MCF 10A (cell line): Measurements from ENCODE around the gene ANK2. TPM values are rescaled to one million over a fixed set of nuclear protein-coding genes. Genes with fewer than 3 reads are reported as not detected.

Experiments used
- BruUV-seq: library from RNA; stranded (reverse); fragments of 400-500 nt; replicated peaks from 2 replicates; lab custom pipeline; 2021; lab: Mats Ljungman, UMichigan
- CTCF ChIA-PET: fragments of 300-600 bp; sonication (Branson Sonifier 250); formaldehyde crosslinking; extraction: SDS; loops from one replicate; lab custom pipeline; 2021; ENCODE audit warnings: antibody characterized with exemption, inconsistent platforms; lab: Yijun Ruan, JAX
- POLR2A ChIA-PET: fragments of 300-600, 350-650 bp; sonication (Branson Sonifier 250); formaldehyde crosslinking; extraction: SDS; loops from one replicate; lab custom pipeline; 2020; ENCODE audit warnings: antibody characterized with exemption, inconsistent platforms; lab: Yijun Ruan, JAX
- DNase-seq: peaks from one replicate; pipeline ENCODE4 v3.0.0-alpha.2; 2018; ENCODE audit not compliant: unreplicated experiment
- H3K27ac Mint-ChIP-seq: one replicate; pipeline ENCODE4 v1.8.0; 2022; ENCODE audit warnings: mild to moderate bottlenecking, low read depth, mixed read lengths; ENCODE audit not compliant: unreplicated experiment
- H3K27me3 Mint-ChIP-seq: one replicate; pipeline ENCODE4 v1.8.0; 2022; ENCODE audit warnings: mixed read lengths; ENCODE audit not compliant: insufficient read depth, unreplicated experiment
- H3K36me3 Mint-ChIP-seq: one replicate; pipeline ENCODE4 v1.8.0; 2022; ENCODE audit warnings: mild to moderate bottlenecking, moderate library complexity, mixed read lengths; ENCODE audit not compliant: insufficient read depth, unreplicated experiment
- H3K4me1 Mint-ChIP-seq: one replicate; pipeline ENCODE4 v1.8.0; 2022; ENCODE audit warnings: mixed read lengths; ENCODE audit not compliant: insufficient read depth, unreplicated experiment
- H3K4me3 Mint-ChIP-seq: one replicate; pipeline ENCODE4 v1.8.0; 2022; ENCODE audit warnings: mild to moderate bottlenecking, moderate library complexity, mixed read lengths; ENCODE audit not compliant: unreplicated experiment
- H3K9me3 Mint-ChIP-seq: one replicate; pipeline ENCODE4 v1.8.0; 2022; ENCODE audit warnings: mixed read lengths; ENCODE audit not compliant: unreplicated experiment
- intact Hi-C: fragments of 100-400 bp; cut with micrococcal nuclease; formaldehyde crosslinking; loops from 2 replicates; pipeline ENCODE4 v1.14.1; 2022
- total RNA-seq: library from RNA; stranded (reverse); gene quantifications from 2 replicates; pipeline ENCODE4 v1.2.3, GENCODE V29; 2022
- TF ChIP-seq, protein P1 (sequence below): fragments of 200-600 bp; IDR thresholded peaks from one replicate; pipeline ENCODE4 v1.8.0; 2022; ENCODE audit warnings: antibody characterized with exemption, mild to moderate bottlenecking; ENCODE audit not compliant: unreplicated experiment

Gene ANK2
- total RNA-seq, 1 experiment from 2014 or later = 37.4 TPM

DNA sequence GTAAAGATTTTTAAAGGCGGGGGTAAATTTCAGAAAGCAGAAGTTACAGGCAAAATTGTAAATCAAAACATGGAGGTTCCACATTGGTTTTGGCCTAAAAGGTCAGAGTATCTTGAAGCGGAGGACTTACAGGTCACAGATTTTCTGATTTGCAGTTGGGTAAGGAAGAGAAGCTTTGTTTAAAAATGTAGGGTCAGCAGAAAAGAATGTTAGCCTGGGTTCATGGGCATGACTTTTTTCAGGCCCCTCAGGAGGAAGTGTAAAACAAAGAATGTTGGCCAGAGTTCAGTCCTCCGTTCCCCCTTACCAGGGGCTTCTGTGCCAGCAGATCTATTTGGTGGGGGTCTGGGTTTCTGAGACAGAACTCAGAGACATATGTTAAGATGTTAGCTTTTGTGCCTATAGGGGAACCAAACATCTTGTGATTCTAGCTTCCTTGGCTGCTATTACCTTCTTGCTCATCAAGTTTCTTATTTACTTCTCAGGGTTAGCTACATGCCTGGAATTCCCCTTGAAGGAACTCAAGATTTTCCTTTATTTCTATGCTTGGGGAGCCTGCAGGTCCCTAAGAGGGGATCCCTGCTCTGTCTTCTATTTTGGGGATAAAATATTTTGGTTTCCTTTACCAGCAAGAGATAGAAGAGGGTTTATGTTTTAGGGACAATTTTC, 160.3 kb downstream of the ANK2 start:
- no peaks in the 10 kb centered on the region for H3K36me3 Mint-ChIP-seq
- TF ChIP-seq, protein P1, sequence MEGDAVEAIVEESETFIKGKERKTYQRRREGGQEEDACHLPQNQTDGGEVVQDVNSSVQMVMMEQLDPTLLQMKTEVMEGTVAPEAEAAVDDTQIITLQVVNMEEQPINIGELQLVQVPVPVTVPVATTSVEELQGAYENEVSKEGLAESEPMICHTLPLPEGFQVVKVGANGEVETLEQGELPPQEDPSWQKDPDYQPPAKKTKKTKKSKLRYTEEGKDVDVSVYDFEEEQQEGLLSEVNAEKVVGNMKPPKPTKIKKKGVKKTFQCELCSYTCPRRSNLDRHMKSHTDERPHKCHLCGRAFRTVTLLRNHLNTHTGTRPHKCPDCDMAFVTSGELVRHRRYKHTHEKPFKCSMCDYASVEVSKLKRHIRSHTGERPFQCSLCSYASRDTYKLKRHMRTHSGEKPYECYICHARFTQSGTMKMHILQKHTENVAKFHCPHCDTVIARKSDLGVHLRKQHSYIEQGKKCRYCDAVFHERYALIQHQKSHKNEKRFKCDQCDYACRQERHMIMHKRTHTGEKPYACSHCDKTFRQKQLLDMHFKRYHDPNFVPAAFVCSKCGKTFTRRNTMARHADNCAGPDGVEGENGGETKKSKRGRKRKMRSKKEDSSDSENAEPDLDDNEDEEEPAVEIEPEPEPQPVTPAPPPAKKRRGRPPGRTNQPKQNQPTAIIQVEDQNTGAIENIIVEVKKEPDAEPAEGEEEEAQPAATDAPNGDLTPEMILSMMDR = no peak
- DNase-seq = no peak
- H3K4me1 Mint-ChIP-seq = no peaks in the 10 kb centered on the region
- H3K27ac Mint-ChIP-seq = no peak overlapping the region
- intact Hi-C loops = no loop called here
- no peaks in the 10 kb centered on the region for H3K27me3 Mint-ChIP-seq
- ChIA-PET POLR2A (interaction anchor here (0.7 kb wide), 1 partner anchor 1257 kb away, joined by 3 read pairs; no protein-coding TSS in a partner anchor), CTCF (interaction anchor here (0.6 kb wide), 2 partner anchors 9 to 33 kb away, joined by 3 read pairs; no protein-coding TSS in a partner anchor)
- H3K4me3 Mint-ChIP-seq = no peak overlapping the region
- no TSS peak for BruUV-seq
- no peaks in the 10 kb centered on the region for H3K9me3 Mint-ChIP-seq

DNA sequence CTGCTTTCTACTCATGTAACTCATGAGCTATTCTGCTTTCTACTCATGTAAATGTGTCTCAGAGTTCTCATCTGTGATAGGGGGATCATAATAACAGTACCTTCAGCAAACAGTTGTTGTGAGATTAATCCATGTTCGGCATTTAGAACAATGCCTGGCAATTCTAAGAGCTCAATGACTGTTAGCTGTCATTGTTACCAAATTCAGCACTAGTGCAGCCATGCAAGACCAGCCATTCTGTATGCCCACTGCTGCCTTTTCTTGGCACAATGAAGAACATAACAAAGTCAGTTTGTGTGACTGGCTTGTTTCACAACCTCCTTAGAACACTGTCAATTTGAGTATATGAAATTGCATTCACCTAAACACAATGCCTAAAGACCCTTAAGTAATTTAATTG, 163.2 kb downstream of the ANK2 start:
- TF ChIP-seq, protein P1 = no peak
- Mint-ChIP-seq H3K4me1 (no peaks in the 10 kb centered on the region), H3K27ac (no peak overlapping the region), H3K27me3 (no peaks in the 10 kb centered on the region), H3K4me3 (no peak overlapping the region), H3K9me3 (no peaks in the 10 kb centered on the region), H3K36me3 (peaks cover 5% of the 10 kb centered on the region)
- DNase-seq = no peak
- CTCF ChIA-PET = interaction anchor here (0.6 kb wide), 1 partner anchor 453 kb away, joined by 3 read pairs; no protein-coding TSS in a partner anchor
- POLR2A ChIA-PET = no interaction called here
- BruUV-seq = no TSS peak
- intact Hi-C loops = no loop called here

DNA sequence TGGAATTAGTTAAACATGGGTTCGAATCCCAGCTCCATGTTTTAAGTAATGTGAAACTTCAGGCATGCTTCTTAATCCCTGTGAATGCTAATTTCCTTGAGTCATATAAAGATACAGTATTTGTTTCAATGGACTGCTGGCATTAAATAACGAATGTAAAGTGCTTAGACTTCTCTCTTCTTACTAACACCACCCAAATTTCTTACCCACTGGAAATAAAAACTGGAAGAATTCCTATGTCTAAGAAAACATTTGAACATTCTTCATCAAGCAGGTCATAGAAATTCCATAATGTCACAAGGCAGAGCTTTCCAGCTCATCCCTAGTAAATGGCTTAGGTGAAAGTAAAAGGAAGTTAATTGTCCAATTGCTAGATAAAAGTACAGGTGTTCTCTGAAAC, 172.5 kb downstream of the ANK2 start:
- intact Hi-C loops = no loop called here
- no peaks in the 10 kb centered on the region for H3K9me3 Mint-ChIP-seq
- TF ChIP-seq, protein P1 = no peak
- no peaks in the 10 kb centered on the region for H3K4me1 Mint-ChIP-seq
- H3K4me3 Mint-ChIP-seq = no peak overlapping the region
- peaks cover 3% of the 10 kb centered on the region for H3K36me3 Mint-ChIP-seq
- no TSS peak for BruUV-seq
- POLR2A ChIA-PET = no interaction called here
- no peak overlapping the region for H3K27ac Mint-ChIP-seq
- DNase-seq = no peak
- no peaks in the 10 kb centered on the region for H3K27me3 Mint-ChIP-seq
- CTCF ChIA-PET = interaction anchor here (0.7 to 0.9 kb wide), 2 partner anchors 23 to 1336 kb away, joined by 3 to 4 read pairs; no protein-coding TSS in a partner anchor

DNA sequence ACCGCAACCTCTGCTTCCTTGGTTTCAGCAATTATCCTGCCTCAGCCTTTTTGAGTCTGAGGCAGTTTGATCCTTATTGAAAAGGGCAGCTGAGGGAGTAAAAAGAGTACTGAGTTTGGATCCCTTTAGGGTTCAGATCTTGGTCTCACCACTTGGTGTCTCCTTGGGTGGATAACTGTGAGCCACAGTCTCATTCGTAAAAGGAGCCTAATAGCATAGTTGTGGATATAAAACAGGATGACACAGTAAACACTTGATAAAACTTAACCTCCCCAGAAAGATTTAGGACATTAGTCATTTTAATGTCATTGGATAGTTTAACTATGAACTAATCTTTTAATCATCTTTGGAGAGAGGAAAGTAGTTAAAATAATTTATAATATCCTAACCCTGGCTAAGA, 173.0 kb downstream of the ANK2 start:
- Mint-ChIP-seq H3K4me1 (no peaks in the 10 kb centered on the region), H3K9me3 (no peaks in the 10 kb centered on the region), H3K27ac (no peak overlapping the region), H3K36me3 (no peaks in the 10 kb centered on the region), H3K27me3 (no peaks in the 10 kb centered on the region), H3K4me3 (no peak overlapping the region)
- no peak for DNase-seq
- intact Hi-C loops = no loop called here
- no TSS peak for BruUV-seq
- ChIA-PET POLR2A (no interaction called here), CTCF (interaction anchor here (0.9 kb wide), 1 partner anchor 22 kb away, joined by 4 read pairs; no protein-coding TSS in a partner anchor)
- TF ChIP-seq, protein P1 = no peak
